SKM-1 treated with dmso at 0.1 percent for 144 hours (cell line): ENCODE results near the gene SMCO4.
"Not testable (repeated sequence)": the region's sequence is repeated elsewhere in the genome, so short reads cannot be mapped to it uniquely, and the experiment has no call there.

Source experiments
- DNase-seq: peaks from one replicate; lab custom pipeline; 2025; ENCODE audit not compliant: unreplicated experiment; lab: John Stamatoyannopoulos, UW

Gene SMCO4

DNA sequence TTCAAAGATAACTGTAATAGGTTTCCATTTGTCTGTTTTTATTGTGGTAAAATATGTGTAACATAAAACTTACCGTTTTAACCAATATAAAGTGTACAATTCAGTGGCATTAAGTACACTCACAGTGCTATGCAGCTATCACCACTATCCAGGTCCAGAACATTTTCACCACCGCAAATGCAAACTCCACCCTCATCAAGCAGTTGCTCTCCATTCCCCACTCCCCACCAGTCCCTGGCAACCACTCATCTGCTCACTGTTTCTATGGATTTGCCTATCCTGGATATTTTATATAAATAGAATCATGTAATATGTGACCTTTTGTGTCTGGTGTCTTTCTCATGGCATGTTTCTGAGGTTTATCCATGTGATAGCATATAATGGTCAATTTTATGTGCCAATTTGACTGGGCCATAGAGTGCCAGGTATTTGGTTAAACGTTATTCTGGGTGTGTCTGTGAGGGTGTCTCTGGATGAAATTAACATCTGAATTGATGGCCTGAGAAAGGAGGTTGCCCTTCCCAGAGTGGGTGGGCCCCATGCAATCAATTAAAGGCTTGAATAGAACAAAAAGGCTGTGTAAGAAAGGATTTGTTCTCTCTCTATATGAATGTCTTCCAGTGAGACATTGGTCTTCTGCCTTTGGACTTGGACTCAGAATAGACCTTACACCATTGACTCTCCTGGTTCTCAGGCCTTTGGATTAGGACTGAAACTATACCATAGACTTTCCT lies 17.2 kb upstream of the SMCO4 start:
- DNase-seq, result no peak

DNA sequence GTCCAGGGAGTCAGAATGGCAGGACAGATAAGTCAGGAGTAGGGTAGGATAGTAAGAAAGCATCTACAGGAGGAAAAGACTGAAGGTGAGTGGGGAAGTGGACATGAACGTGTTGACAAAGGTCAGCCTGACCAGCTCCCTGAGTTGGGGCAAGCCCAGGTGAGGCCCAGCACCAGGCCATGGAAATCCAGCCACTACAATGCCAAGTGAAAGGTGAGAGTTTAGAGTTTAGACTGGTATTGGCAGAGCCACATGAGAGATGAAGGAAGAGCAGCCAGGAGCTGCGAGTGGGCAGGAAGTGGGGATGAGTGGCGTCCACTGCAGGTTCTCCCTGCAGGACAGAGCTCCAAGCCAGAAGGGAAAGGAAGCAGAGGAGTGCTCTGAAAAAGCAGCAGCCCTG lies 16.5 kb upstream of the SMCO4 start:
- no peak for DNase-seq

DNA sequence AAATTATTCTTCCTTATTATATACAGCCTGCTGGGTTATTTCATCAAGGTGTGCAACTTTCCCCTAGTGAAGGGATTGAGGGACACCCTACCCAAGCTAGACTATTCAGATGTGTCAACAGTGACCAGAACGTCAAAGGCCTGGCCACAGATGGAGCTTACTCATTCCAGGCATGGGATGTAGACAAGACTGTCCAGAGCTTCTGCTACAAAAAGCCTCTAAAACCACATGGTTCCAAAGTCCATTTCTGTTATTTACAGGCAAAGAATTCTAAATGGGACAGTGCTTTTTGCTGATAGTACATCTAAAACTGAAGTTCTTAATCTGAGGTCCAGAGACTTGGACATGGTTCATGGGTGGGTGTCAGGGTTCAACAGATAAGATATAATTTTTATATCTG lies 9.7 kb upstream of the SMCO4 start:
- no peak for DNase-seq

DNA sequence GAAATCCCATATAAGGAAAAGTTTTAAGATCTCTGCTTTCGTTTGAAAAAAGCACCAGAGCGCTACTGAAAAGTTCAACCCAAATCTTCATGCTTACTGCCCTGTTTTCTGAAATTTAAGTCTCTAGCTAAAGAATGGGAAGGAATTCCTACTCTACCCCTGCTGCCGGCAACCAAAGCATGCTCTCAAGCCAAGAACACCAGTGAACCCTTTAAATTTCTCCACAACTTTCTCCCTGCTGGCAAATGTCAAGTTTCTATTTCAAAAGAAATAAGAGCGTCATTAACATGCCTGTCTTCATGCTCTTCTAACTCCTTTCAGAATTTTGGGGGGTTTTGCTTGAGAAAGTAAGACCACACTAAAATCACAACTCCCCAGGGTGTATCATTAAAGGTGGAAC lies 6.8 kb upstream of the SMCO4 start:
- no peak for DNase-seq

DNA sequence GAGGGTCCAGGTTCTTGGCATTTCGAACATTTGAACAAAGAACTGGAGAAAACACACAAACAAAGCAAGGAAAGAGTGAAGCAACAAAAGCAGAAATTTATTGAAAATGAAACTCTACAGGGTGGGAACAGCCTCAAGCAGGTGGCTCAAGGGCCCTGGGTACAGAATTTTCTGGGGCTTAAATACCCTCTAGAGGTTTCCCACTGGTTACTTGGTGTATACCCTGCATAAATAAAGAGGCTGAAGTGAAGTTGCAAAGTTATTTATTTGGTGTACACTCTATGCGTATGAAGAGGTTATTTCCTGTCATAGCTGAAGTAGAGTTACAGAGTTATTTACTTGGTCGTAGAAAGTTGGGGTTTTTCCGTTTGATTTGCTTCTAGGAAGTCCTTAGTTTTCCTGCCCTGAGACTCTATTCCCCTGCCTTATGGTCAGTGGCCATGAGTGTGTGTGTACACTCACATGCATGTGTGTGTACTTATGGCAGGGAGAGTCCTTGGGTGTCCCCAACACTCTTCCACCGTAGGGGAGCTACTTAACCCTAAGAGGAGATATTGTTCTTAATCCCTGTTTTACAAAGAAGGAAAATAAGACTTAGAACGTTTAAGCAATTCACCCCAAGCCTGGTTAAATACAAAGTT lies 5.6 kb upstream of the SMCO4 start:
- no peak for DNase-seq

DNA sequence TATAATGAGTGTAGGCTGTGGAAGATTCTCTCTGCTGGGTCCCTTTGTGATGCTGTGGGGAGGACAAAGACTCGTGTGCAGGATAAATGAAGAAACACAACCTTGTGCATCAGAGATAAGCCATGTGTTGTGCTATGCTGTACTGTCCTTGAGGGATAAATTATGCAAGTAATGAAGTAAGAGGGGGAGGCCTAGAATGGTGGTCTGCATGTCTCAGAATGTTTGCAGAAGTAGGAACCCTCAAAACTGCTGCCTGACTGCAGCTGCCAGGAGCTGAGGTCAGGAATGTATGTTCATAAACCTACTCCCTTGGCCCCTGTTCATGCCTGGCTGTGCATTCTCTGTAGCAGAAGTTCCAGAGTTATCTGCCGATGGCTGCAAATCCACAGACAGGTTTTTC lies 4.6 kb upstream of the SMCO4 start:
- DNase-seq, result no peak

DNA sequence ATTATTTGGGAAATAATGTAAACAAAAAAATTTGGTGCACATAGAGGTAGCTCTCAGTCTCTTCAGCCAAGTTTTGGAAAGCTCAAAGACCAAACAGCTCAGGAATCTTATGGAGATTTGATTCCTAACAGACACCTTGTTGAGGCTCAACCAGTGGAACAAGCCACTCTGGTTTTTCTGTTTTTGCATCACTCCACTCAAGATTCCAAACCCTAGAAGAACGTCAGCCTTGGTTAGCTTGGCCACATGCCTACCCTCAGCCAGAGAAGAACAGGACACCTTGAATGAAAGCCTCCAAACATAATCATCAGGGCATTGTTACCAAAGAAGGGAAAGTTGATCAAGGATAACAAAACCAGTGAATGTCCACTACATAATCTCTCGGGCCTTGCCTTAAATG lies 3.8 kb upstream of the SMCO4 start:
- DNase-seq, result no peak

DNA sequence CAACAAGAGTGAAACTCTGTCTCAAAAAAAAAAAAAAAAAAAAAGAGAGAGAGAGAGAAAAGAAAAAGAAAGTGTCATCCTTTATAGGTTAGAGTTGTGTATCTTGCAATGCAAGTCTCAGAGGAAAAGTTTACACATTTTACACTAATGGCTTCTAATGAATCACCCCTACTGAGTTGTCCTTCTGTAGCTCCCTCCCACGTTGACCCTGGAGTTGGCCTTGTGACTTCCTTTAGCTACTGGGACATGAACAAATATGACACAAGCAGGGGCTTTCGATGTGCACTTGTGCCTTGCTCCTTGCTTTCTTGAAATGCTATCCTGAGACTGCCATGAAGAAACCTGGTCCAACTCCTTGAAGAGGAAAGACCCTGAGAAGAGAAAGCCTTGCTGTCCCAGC lies 2.4 kb upstream of the SMCO4 start:
- no peak for DNase-seq

DNA sequence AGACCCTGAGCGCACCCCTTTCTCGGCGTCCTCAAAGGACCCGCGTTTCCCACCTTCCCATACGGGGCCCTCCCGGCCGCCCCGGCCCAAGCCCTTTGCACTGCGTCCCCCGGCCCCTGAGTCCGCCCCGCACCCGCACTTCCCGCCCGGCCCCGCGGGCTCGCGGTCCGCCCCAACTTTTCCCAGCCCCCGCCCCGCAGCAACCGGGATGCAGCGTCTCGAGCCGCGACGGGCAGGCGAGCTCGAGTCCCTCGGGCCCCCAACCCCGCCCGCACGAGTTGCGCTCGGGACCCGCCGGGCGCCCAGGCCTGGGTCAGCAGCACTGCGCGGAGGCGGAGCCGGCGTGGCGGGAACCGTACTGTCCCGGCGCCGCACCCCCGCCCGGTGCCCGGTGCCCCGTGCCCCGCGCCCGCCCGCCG lies 371 bp downstream of the SMCO4 start:
- no peak for DNase-seq

DNA sequence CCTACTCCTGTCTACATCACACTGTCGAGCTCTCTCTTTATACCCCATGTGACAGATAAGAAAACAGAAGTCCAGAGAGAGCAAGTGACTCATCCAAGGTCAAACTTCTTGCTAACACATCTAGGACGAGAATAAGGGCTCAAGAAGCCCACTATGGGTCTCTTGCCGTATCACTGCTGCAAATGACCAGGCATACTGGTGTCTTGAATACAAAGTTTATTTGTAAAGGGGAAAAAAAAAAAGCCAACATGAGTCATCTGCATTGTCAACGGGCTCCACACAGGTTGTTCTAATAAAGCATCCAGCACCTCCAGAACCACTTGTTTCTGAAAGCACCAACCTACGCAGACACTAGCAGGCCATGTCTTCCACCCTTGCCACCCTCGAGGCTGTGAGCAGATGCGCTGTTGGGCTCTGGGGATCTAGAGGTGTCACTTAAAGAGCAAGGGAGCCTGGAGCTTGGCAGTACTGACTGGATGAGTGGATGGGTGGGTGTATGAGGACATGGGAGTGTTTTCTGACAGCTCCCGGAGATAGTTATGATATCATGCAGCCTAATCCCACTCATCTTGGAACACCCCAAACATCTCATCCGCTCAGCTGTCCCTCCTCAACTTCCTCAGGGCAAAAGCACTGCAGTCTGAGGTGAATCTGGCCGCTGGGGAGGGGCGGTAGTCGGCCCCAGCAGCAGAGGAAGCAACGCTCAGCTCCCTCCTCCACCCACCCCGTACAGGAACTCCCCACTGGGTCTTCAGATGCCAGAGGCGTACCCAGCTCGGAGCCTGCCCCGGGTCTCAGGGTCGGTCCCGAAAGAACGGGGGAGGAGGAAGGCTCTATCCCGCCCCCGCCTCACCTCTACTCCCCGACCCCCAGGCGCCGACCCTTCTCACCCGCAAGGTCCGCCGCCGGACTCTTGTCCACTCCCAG lies 1.0 kb downstream of the SMCO4 start:
- peak; percentile 59 for DNase-seq

DNA sequence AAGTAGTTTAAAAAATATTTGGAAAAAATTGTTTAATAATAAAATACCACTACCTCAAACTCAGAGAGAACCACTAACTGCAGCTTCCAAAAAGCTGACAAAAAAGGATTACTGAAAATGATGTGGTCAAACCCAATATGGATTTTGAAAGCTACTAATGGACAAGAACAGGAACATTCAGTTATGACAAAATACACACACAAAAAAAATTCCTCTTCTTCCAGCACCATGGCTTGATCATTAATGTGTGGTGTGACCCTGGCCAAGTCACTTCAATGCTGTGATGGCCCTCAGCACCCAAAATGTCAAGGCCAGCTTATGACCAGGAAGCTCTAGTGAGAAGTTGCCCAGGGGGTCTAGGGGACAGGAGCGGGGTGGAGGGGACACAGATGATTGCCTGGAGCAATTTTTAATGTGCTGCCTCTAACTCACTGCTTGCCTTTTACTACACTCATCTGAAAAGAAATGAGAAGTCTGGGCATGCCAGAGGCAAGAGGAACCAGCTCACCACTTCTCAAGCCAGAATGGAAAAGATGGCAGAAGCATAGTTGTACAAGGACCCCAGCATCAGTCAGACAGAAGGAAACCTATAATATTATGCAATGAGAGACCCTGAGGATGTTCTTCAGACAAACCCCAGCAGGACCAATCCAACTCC lies 2.2 kb downstream of the SMCO4 start:
- DNase-seq, result no peak

DNA sequence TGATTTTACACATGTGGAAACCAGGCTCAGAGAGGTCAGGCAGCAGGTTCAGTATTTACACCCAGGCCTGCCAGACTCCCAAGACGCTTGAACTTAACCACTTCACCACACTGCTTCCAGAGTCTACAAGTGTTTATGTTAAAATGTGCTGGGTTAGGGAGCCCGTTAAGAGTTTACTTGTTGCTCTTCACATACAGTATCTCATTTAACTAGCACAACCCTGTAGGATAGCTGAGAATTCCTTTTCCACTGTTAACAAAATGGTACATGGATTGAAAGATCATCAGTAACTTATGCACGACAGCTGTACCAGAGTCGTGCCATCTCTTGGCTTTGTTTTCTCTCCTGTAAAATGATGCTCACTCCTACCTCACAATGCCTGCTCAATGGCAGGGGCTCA lies 2.9 kb downstream of the SMCO4 start:
- no peak for DNase-seq

DNA sequence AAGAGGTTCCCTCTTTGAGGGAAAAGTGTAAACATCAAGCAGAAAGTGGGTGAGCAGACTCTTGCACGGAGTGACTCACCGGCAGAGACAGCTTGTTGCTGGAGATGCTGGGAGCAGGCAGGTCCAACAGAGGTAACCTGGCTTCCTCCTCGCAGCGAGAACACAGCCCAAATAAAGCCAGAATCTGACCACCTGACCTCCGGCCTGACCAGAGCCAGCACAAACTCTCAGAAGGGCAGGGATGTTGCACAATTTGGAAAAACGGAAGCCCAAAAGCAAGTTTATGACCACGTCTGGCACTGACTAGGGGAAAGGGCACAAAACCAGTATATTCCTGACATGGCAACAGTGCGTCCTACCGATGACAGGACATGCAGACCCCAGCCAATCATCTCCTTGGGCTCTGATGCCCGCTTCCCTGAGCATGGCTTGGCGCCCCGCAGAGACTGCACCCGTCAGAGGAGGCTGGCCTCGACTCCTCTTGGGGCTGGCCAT lies 5.4 kb downstream of the SMCO4 start:
- DNase-seq, result peak; percentile 81

DNA sequence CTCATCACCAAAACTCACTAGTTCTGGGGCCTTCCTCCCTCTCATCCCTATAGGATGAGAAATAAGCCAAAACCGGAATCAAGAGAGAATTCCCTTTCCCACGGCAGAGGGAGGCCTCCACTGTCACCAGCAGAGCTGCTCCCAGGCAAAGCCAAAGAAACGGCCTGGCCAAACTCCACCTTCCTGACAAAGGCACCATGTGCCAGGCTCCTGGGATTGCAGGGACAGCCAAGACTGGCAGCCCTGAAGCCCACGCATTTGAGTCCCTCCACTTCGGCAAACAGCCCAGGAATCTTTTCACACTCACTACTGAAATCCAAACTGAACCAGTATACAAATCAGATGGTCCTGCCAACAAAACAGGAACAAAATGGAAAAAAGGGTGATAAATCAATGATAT lies 6.1 kb downstream of the SMCO4 start:
- no peak for DNase-seq

DNA sequence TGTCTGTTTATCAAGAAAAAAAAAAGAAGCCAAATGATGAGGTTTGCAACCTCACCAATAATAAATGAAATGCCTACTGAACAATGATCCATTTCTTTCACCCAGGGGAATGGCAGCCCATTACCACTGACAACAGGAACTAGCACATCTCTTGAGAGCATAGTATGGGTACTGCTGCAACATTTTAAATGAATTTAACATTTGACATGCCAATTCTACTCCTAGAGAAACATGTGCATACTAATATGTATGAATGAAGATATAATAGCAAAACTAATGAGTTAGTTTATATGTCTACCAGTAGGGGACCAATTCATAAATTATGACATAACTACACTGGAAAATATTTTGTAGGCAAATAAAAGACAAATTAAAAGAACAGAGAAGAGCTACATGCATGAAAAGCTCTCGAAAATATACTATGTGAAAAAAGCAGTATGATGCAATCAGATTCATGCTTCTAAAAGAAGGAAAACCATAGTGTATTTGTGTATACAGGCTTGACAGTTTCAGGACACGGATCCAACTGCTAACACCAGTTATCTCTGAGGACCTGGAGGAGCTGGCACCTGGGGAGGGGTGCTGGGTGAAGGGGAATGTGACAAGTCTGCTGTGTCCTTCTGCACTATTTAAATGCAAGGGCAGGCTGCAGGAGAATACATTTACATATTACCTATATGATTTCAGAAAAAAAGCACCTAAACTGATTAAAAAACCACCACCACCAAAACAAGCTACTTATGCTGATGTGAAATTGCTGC lies 6.9 kb downstream of the SMCO4 start:
- DNase-seq, result no peak

DNA sequence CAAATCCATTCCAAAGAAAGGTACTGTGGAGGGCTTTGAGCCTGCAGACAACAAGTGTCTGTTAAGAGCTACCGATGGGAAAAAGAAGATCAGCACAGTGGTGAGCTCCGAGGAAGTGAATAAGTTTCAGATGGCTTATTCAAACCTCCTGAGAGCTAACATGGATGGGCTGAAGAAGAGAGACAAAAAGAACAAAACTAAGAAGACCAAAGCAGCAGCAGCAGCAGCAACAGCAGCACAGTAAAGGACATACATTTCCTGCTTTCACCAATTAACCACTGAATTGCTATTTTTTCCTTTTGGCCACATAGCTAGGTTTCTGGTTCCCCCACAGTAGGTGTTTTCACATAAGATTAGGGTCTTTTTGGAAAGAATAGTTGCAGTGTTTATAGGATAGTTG lies 7.6 kb downstream of the SMCO4 start:
- not testable (repeated sequence) for DNase-seq

DNA sequence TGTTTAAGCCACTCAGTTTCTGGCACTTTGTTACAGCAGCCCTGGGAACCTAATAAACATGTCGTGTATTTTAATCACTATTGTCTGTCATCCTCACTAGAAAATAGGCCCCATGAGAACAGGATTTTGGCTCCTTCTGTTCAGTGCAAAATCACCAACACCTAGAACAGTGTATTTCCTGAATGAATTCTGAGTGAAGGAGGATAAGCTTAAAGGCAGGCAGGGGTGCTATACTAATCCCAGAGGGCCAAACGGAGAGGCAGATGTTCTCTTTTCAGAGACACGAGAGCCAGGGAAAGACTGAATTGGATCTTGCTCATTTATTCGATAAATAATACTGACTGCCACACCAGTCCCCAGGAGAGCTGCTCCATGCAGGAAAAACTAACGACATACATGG lies 10.4 kb downstream of the SMCO4 start:
- DNase-seq, result no peak

DNA sequence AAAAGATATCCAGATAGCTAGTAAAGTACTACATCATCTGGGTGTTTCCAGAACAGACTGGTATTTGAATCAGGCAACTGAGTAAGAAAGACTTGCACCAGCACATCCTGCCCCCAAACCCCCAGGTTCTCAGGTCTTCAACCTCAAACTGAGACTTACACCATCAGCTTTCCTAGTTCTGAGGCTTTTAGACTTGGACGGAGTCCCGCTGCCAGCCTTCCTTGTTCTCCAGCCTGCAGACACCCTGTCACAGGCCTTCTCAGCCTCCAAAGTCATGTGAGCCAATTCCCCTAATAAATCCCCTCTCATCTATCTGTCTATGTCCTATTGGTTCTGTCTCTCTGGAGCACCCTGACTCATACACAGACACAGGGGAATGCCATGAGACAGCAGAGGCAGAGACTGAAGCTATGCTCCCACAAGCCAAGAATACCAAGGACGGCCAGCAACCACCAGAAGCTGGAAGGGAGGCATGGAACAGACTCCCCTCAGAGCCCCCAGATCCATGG lies 10.9 kb downstream of the SMCO4 start:
- no peak for DNase-seq

DNA sequence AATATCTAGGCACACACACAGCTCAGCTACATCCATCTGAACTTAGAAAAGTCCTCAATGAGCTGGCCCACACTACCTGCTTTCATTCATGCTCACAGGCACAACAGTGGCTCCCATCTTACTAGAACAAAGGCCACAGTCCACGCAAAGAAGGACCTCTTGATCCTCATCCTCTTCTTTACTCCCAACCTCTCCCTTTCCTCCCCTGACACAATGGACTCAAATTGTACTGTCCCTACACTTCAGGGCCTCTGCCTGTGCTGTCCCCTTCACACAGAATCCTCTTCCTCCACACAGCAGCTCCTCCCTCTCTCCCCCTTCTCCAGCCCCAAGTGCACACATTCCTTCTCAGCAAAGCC lies 12.7 kb downstream of the SMCO4 start:
- DNase-seq, result no peak

DNA sequence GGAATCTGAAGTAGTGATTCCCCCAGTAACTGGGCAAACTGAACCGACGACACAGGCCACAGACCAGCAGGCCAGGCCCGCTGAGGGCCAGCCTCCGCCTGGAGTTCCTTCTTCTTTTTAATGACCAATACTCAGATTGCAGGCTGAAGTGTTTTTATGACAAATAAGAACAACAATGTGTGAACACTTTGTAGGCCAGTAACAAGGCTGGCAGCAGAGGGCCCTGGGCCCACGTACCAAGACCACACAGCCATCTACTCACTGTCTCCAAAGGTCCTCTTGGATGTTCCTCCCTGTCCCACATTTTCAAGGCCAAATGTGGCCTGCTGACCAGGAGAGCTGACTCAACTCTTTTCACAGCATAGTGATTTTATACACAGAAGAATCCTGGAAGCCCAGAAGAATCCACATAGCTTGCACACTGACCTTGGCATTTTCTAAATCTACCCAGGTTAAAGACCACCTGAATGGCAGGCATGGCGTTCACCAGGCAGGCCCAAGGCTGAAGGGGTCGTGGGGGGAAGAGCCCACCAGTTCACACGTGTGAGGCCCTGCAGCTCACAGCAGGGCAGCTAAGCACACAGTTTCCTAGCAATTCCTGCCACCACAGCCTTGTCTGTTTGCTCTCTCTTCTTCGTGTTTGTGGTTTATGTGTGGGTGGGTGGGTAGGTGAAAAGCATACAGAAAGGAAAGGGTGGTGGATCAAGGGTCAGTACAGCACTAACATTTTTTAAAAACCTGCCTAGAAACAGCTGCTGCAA lies 13.3 kb downstream of the SMCO4 start:
- no peak for DNase-seq
